PFSK-1 (cell line): ENCODE results near the gene MARCHF2.

Experiments
- POLR2AphosphoS5 ChIP-seq: IDR thresholded peaks from 2 replicates; pipeline ENCODE4 v1.6.1; 2012; ENCODE audit warnings: low read depth, mild to moderate bottlenecking, control low read depth, low read length, moderate library complexity
- TAF1 ChIP-seq: IDR thresholded peaks from 2 replicates; pipeline ENCODE4 v1.6.1; 2012; ENCODE audit warnings: low read length, control low read depth, borderline replicate concordance; ENCODE audit not compliant: insufficient read depth

DNA sequence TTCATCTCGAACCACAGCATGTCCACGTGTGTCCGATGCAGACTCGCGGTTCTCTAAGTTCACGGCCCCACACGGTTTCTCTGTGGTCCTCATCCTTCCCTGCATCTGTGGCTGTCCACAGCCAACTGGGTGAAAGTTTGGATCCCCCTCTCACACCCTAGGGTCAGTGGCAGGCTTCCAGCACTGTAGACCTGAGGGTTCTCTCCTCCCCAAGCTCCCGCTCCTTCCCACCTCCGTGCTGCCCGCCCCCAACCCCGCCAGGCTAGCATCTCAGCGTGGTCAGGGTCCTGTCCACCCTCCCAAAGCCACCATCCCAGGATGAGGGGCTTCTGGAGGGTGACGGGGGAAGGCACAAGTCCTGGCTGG lies 46.2 kb upstream of the MARCHF2 start:
- TF ChIP-seq TAF1 (no peak), POLR2AphosphoS5 (no peak)
